C4-2B (cell line): Measurements from ENCODE around the gene PRPF8.

ENCODE experiments used
- CTCF ChIP-seq: fragments of 450-650 bp; conservative IDR thresholded peaks from 2 replicates; pipeline ENCODE4 v1.5.1; 2017; ENCODE audit warnings: mild to moderate bottlenecking
- ZFX ChIP-seq: fragments of 450-650 bp; IDR thresholded peaks from 2 replicates; pipeline ENCODE4 v1.6.1; 2017

- no peak for TF ChIP-seq CTCF
- no peak for TF ChIP-seq ZFX
Observed at GRCh38 chr17:1643999-1644492, 40.6 kb downstream of the PRPF8 start.
